Stimulated activated CD8-positive, alpha-beta memory T cell treated with anti-CD3 and anti-CD28 coated beads, Interleukin-12 subunit alpha, Interleukin-12 subunit beta, amount 100 ng/mL, for 1 hour (primary cell): ENCODE results near the gene TMSB10.
A peak's percentile ranks its signal among the peaks of the same experiment; 100 is the strongest.

Source experiments
- DNase-seq: peaks from one replicate; pipeline ENCODE4 v3.0.0-alpha.2; 2020; ENCODE audit warnings: low read depth

The TMSB10 gene

DNA sequence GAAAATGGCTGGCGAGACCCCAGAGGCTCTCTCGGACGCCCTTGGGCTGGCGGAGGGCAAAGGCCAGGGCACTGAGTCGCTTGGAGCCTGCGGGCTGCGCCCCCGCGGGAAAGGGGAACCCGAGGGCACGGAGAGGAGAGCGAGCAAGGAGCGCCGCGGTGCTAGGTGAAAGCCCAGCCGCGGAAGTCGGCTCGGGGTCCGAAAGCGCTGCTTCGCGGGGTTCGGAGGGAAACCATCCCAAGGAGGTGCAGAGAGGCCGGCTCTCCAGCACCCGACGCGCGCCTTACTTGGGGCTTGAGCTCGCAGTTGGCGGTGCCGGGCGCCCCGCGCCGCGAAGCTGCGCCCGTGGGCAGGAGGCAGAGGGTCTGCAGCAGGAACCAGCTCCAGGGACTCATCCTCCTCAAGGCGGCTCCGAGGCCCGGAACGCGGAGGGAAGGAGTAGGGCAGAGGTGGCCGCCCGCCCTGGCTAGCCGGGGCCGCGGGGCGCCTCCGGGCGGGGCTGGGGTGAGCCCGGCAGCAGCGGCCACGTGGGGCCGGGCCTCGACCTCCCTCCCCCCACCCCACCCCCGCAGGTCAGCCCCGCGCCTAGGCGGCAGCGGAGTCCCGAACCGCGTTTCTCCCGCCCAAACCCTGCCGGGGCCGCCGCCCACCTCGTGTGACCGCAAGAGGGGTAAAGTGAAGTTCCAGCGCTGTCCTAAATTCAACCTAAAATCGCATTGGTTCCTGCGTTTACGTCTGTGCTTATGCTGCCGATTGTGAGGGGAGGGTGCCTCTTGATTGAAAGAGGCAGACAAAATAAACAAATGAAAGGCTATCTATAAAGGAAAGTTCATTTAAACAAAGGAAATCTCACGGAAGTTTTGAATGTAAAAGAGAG, 24.6 kb upstream of the TMSB10 start, which contains the start of gene TRABD2A:
Gene TRABD2A, minus strand, starts transcription at position 440 of the 877 bp plus-strand sequence. Its CDS starts 45 bp downstream, at position 395.
- DNase-seq, result no peak

DNA sequence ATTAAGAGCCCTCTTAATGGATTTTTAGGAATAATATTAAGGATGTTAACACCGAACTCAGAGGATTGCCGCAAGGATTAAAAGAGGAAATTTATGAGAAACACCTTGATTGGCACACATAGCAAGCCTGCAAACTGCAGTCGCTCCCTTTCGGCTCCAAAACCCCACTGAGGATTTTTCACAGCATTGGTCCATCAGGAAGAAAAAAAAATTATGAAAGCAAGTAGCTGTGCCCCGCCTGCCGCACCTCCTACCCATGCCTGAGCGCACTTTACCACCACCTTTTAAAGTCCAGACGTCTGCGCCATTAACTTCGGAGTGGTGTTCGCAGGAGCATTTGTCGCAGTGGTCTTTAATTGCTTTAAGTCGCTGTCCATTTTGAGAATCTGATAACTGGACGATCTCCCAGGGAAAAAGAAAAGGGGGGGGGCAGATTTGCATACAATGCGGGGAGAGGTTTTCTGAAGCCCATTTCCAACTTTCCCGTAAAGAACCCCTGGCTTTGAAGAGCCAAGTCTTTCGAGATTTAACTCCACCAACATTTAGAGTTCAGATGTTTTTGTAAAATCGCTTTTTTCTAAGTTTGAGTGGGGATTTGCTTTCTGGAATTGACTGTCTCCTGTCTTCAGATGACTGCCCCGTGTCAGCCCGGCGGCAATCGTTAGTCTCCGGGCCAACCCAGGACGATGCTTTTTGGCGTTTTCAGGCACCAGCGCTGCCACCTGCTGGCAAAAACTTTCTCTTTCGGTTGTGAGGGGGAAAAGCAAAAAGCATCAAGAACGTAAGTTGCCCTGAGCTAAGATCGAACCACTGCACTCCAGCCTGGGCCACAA, 23.7 kb upstream of the TMSB10 start:
- DNase-seq, result peak; percentile 83

DNA sequence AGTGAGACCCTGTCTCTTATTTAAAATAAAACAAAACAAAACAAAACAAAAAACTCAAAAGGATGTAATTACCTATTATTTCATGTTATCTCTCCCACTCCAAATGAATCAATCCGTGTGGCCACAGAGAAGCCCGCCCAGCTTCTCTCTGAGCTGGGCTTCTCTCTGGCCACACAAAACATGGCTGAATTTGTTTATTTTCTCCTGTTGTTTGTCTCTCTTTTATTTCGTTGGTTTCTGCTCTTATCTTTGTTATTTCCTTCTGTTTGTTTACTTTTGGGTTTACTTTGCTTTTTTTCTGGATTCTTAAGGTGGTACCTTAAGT, 23.1 kb upstream of the TMSB10 start:
- no peak for DNase-seq

DNA sequence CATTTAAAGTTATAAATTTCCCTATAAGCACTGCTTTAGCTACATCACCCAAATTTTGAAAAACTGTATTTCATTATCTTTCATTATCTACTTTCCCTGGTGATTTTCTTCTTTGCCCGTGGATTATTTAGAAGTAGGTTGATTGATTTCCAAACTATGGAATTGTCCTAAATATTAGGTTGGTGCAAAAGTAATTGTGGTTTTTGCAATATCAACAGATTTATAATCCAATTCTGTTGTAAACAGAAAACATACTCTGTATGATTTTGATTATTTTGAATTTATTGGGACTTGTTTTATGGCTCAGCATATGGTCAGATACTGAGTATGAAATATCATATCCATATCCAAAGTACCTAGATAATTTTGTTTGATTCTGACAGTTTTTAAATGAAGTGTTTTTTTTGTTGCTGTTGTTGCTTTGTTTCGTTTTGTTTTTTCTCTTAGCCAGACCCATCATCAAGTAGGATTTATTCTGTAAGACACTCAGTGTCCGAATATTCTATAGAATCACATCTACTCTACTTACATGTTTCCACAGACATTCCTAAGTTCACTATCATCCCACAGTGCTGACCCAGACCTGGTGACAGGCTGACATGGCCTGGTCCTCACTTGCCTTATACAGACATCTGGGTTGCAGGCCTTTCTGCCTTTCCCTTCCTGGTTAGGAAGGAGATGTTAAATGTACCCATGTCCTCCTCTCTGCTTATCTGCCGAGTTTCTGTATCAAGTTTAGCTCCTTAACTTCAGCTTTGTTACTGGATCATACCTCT, 22.5 kb upstream of the TMSB10 start:
- DNase-seq, result no peak

DNA sequence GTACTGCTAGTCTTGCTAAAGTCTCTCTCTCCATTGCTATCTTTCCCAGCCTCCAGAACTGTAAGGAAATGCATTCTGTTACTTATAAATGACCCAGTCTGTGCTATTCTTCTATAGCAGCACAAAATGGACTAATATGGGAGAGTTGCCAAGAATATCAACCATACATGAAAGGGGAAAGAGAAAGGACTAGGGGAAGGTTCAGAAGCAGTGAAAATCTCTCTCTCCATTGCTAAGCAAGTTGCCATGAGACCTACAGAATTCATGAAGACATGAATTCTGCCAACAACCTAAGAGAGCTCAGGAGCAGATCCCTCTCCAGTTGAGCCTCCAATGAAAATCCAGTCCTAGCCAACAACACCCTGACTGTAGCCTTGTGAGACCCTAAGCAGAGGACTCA, 21.0 kb upstream of the TMSB10 start:
- no peak for DNase-seq

DNA sequence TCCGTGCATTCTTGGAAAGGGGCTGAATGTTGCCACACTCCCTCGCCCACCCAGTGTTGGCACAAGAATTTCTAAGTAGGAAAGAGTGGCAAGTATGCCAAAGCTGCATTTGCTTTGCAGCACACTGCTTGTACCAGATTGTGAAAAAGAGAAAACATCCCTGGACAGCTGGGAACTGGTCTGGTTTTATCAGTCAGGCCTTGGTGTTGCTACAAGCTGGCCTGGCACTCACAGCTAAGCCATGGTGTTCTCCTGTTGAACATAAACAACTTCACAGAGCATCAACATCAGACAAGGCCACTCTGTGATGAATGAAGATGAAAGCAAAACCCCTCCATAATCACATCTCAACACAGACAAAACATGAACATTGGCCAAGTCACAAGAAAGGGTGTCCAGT, 20.3 kb upstream of the TMSB10 start:
- no peak for DNase-seq

DNA sequence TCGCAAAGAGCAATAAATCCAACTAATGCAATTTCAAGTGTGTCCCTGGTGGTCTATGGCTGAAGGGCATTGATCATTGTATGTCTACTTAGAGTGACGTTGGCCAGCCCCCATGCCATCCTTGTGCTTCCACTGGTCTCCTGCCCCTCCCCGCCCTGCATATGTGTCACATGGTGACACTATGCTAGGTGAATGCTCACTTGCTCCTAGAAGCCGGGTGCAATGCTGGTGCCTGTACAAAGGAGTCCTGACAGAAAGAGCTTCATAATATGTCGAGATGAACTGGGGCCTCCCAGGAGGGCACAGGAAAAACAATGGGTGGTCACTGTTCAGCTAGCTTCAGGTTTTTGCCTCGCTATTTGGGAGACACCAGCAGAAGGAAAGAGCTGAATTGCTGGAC, 18.7 kb upstream of the TMSB10 start:
- no peak for DNase-seq

DNA sequence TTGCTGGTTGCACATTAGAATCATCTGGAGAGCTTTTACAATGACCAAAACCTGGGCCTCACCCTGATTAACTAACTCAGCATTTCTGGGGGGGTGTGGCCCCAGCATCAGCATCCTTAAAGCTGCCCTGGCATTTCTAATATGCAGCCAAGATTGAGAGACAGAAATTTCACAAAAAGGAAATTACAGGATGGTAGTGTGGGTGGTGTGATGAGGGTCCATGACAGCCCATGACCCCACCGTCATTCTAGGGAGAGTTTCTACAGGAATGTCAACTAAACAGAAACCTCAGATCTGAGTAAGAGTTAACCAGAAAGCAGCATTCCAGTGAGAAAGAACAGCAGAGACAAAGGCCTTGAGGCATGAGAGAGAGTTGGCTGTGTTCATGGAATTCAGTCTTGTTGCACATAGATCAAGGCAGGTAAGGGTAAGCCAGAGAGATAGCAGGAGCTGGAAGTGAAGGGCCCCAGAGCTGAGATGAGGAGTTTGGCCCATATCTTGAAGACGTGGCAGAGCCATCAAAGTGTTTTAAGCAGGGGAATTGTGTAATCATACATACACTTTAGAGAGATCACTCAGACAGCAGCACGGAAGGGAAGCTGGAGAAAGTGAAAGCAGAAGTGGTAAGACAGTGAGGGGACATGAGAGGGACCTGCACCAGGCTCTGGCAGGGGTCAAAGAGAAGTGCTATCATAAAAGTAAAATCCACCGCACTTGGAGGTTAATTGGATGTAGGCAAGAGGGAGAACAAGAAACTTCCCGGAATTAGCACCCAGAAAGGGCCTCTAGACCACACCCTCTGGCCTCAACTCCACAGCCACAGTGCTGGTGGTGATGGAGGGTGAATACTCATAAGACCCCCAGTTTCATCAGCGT, 16.8 kb upstream of the TMSB10 start:
- no peak for DNase-seq

DNA sequence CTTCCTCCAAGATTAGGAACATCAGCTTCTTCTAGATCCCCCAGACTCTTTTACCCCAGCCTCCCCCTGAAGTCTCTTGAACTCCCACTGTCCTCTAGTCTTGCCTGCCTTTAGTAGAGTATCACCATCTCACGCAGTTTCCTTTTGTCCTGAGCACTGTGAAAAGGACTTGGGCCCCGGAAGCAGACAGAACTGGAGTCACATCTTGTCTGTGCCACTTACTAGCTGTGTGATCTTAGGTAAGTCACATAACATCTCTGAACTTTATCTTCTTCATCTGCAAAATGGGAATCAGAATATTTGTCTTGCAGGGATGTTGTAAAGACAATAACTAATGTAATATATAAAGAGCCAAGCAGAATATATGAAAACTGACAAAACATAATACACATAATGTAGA, 16.1 kb upstream of the TMSB10 start:
- no peak for DNase-seq

DNA sequence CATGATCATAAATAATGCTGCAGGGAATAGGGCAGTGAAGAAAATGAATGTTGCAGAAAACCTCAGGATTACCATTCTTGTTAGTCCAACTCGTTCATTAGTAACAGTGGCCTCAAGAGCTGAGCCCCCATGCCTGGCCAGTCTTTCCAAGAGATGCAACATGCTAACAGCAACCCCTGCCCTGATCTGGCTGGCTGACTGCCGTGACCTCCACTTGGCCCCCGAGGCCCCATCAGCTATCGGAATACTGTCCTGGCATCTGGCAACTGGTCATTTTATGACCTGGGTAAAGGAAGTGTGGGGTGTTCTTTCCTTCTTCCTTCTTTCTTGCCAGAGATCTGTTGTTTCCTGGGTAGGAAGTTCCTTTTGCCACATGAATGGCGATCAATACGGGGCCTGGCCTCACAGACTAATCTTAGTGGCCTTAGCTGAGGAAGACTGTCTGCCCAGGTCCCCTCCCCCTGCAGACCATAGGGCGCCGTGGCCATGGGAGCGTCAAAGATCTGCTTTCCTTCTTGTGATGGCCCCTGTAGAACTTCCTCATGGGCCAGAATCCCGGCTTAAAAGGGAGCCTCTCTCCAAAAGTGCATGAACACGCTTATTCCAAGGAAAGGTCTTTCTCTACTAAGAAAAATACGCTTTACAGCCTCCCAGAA, 14.0 kb upstream of the TMSB10 start:
- DNase-seq, result no peak

DNA sequence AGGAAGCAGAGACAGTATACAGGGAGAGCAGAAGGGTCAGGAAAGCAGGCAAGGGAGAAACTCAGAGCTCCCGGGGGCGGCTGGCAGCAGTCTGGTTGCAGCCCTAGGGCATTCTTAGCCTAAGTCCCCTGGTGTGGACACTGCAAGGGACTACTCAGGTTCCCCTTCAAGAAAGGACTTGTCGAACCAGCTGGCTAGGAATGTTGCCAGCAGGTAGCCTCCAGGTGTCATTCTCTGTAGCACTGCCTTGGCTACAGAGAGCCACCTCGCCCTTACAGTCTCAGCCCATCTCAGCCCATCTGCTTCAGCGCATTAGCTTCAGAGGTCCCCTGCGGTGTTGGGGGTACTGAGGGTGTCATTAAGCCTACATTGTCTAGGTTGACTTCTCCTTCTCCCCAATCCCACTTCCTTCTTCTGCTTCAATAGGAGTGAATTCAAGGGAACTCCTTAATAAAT, 11.3 kb upstream of the TMSB10 start:
- DNase-seq, result no peak

DNA sequence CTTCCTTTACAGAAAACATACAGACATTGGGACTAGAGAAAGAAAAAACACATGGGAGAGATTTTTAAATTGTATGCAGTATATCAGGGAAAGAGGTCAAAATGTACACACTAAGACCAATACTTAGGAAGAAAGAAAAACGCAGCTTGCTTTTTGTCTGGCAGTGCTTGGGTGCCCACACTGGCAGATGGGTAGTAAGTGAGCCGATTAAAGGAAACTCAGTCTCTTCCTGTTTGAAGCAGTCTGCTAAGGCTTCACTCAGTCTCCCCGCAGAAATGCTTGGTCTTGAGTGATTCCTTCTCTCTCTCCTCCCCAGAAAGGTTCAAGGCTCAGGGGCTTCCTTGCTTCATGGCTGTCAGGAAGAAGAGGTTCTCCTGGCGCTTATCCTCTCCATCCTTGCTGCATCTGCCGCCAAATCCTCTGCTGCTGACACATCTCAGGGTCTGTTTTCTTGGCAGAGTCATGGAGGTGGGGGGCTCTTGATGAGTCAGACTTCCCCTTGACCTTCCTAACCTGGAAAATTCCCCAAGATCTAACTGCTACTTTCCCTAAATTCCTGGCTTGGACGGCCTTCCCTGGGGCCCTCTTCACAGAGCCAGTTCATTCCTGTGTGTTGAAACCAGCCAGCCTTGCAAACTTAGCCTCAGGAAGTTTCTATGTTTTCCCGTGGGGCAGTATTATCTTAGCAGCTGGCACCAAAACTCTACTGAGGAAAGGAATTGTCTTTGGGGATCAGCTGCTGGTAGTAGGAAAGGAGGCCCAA, 10.5 kb upstream of the TMSB10 start:
- no peak for DNase-seq

DNA sequence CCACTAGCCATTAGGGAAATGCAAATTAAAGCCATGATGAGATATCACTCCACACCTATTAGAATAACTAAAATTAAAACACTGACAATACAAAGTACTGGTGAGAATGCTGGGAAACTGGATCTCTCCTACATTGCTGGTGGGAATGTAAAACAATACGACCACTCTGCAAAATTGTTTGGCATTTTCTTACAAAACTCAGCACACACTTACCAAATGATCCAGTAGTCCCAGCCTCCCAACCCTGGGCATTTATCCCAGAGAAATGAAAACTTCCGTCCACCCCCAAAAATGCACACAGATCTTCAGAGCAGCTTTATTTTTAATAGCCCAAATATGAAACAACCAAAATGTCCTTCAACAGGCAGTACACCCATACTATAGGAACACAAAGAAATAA, 8.9 kb upstream of the TMSB10 start:
- no peak for DNase-seq

DNA sequence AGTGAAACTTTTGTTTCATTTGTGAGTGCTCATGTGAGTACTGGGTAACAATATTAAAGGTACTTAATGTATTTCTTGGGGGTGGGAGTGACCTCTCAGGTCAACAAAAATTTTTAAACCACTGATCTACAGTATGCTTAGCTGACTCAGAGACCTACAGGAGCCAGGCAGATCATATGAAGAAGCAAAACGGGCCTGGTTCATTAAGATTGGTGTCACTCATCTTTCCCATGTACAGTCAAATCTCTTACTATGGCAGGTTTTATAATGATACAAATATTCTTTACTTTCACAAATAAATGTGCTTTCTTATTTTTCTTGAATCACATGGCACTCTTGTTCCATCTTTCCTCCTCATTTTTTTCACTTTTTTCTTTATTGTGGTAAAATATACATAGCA, 7.7 kb upstream of the TMSB10 start:
- DNase-seq, result no peak

DNA sequence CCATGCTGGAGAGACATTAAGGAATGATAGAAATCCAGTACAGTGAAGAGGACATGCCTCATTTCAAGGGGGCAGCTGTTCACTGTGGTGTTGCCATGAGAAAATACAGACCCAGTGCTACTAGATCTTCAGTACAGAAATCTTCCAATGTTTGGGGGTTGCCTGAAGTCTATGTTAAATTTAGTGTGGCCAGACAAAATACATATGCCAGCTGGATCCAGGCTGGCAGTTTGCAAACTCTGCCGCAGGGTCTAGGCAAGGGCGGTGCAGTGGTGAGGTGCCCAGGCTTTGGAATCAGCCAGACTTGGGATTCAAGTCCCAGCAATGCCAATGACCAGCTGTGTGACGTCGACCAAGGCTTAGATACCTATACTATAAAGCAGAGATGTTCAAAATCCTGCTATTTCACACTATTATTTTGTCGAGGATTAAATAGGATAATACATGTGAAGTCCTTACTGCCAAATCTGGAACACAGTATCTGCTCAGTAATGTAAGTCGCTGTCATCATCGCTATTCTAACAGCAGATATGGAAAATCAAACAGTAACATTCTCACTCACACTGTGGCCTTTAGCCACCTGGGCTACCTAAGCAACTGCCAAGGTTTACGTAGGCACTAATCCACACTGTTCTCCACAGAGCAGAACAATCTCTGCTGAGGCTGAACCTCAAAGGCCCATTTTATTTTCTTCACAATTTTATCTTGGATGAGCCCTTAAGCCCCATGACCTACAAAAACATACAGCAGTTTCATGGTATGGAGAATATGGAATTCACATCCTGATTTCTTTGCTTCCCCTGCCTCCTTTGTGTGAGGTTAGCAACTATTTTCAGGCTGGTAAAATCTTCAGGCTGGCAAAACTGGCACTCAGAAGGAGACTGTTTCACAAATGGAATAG, 5.9 kb upstream of the TMSB10 start:
- DNase-seq, result no peak

DNA sequence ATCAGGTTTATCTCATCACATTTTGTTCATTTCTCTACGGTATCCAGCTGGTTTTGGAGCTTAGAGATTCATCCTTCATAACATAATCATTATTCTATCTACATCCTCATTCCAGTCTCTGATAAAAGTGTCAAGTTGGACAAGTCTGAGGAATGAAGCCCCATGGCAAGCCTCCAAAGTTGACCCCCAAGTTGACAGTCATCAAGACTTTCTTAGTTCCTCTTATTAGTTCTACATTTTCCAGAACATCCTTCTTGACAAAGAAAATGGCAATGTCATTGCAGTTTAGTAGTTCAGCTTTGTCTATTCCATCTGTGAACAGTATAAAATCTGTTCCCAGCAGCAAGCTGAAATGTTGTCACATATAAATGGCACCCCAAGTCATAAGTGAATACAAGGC, 4.5 kb upstream of the TMSB10 start:
- no peak for DNase-seq

DNA sequence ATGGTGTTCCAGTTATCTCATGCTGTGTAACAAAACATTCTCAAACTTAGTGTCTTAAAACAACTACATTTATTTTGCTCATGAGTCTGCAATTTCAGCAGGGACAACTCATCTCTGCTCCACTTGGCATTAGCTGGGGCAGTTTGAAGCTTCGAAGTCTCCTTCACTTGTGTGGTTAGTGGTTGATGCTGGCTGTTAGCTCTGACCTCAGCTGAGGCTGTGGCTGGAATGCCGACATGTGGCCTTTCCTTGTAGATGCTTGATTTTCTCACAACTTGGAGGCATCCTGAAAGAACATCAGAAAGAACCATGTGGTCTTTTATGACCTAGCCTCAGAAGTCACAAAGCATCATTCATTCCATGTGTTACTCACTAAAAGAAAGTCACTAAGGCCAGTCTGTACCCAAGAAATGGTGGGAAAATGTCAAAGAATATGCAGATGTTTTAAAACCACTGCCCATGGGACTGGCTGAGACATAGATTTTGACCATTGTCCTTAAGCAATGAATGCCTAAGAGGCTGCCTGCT, 3.8 kb upstream of the TMSB10 start:
- DNase-seq, result no peak

DNA sequence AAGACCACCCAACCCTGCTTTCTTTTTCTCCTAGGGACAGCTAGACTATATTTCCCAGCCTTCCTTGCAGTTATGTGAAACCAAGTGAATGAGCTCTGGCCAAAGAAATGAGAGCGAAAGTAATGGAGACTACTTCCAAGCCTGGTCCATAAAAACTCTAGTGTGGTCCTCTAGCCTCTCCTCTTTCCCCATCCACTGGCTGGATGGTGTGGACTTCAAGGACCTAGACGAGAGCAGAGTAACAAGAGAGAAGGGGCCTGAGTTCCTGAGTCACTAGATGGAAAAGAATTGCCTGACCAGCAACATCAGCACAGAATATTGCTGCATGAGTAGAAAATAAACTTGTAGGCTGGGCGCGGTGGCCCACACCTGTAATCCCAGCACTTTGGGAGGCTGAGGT, 2.9 kb upstream of the TMSB10 start:
- DNase-seq, result no peak

DNA sequence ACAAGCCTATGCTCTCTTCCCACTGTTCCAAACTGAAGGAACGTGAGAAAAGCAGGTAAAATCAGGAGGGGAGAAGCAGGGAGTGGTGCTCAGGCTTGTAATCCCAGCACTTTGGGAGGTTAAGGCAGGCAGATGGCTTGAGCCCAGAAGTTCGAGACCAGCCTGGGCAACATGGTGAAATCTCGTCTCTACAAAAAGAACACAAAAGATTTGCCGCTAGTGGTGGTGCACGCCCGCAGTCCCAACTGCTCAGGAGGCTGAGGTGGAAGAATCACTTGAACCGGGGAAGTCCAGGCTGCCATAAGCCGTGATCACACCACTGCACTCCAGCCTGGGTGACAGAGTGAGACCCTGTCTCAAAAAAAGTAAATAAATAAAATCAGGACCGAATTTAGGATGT, 1.3 kb upstream of the TMSB10 start:
- DNase-seq, result no peak
